GM18519 (cell line): ENCODE measurements around the gene FSIP1.

Experiments used
- ATAC-seq: cut with Tn5 transposase; IDR thresholded peaks from one replicate; pipeline ENCODE4 v1.9.1; 2021; ENCODE audit warnings: mild to moderate bottlenecking, moderate library complexity; ENCODE audit not compliant: unreplicated experiment, low FRiP score

FSIP1 gene

GRCh38 chr15:39654304-39654703 is 128.3 kb downstream of the FSIP1 start:
- ATAC-seq, result no peak

GRCh38 chr15:39651881-39652280 is 130.8 kb downstream of the FSIP1 start:
- no peak for ATAC-seq

- no peak for ATAC-seq
Measured at GRCh38 chr15:39651295-39651694, 131.3 kb downstream of the FSIP1 start.

- no peak for ATAC-seq
Measured at GRCh38 chr15:39649757-39650156, 132.9 kb downstream of the FSIP1 start.

- ATAC-seq, result no peak
Measured at GRCh38 chr15:39646425-39646824, 136.2 kb downstream of the FSIP1 start.

GRCh38 chr15:39645976-39646257 is 136.7 kb downstream of the FSIP1 start:
- ATAC-seq, result no peak

GRCh38 chr15:39645138-39645975 is 137.3 kb downstream of the FSIP1 start:
- ATAC-seq, result no peak

- no peak for ATAC-seq
Measured at GRCh38 chr15:39644136-39644535, 138.5 kb downstream of the FSIP1 start.

- ATAC-seq, result no peak
Measured at GRCh38 chr15:39643727-39644126, 138.9 kb downstream of the FSIP1 start.

GRCh38 chr15:39642011-39642640 is 140.5 kb downstream of the FSIP1 start:
- ATAC-seq, result no peak

GRCh38 chr15:39641191-39641889 is 141.3 kb downstream of the FSIP1 start:
- ATAC-seq, result no peak

- no peak for ATAC-seq
Measured at GRCh38 chr15:39640665-39641064, 142.0 kb downstream of the FSIP1 start.

- ATAC-seq, result no peak
Measured at GRCh38 chr15:39639037-39639436, 143.6 kb downstream of the FSIP1 start.

GRCh38 chr15:39638041-39638440 is 144.6 kb downstream of the FSIP1 start:
- no peak for ATAC-seq

- no peak for ATAC-seq
Measured at GRCh38 chr15:39631357-39631756, 151.3 kb downstream of the FSIP1 start.

- no peak for ATAC-seq
Measured at GRCh38 chr15:39629906-39630305, 152.7 kb downstream of the FSIP1 start.

GRCh38 chr15:39629371-39629770 is 153.3 kb downstream of the FSIP1 start:
- no peak for ATAC-seq

- ATAC-seq, result no peak
Measured at GRCh38 chr15:39628546-39629257, 153.9 kb downstream of the FSIP1 start.

GRCh38 chr15:39628144-39628508 is 154.5 kb downstream of the FSIP1 start:
- no peak for ATAC-seq

- ATAC-seq, result no peak
Measured at GRCh38 chr15:39627451-39628143, 155.0 kb downstream of the FSIP1 start.

- no peak for ATAC-seq
Measured at GRCh38 chr15:39625856-39626255, 156.8 kb downstream of the FSIP1 start.
